Activated CD4-positive, CD25-positive, alpha-beta regulatory T cell treated with anti-CD3 and anti-CD28 coated beads, Interleukin-2, amount 50 U/mL, for 16 hours (primary cell): ENCODE measurements around the gene PTGER3.

Experiments
- DNase-seq: peaks from one replicate; pipeline ENCODE4 v3.0.0-alpha.2; 2020; ENCODE audit warnings: low read depth, low spot score

Gene PTGER3

GRCh38 chr1:71049951-71050598, 2.5 kb upstream of the PTGER3 start:
- DNase-seq: no peak

GRCh38 chr1:71046891-71047634, 553 bp downstream of the PTGER3 start:
- DNase-seq: no peak

- DNase-seq: no peak
Observed at GRCh38 chr1:71045463-71046028, 2.1 kb downstream of the PTGER3 start.

GRCh38 chr1:71044833-71045232, 2.8 kb downstream of the PTGER3 start:
- DNase-seq: no peak

- no peak for DNase-seq
Observed at GRCh38 chr1:71043065-71043464, 4.6 kb downstream of the PTGER3 start.

GRCh38 chr1:71041806-71042205, 5.8 kb downstream of the PTGER3 start:
- no peak for DNase-seq

GRCh38 chr1:71039661-71040262, 7.9 kb downstream of the PTGER3 start:
- DNase-seq: no peak

GRCh38 chr1:71038942-71039341, 8.7 kb downstream of the PTGER3 start:
- DNase-seq: no peak

GRCh38 chr1:71037829-71038620, 9.6 kb downstream of the PTGER3 start:
- DNase-seq: no peak

GRCh38 chr1:71037066-71037465, 10.6 kb downstream of the PTGER3 start:
- DNase-seq: no peak

GRCh38 chr1:71033136-71033535, 14.5 kb downstream of the PTGER3 start:
- no peak for DNase-seq

- no peak for DNase-seq
Observed at GRCh38 chr1:71031426-71031825, 16.2 kb downstream of the PTGER3 start.

GRCh38 chr1:71030026-71030425, 17.6 kb downstream of the PTGER3 start:
- no peak for DNase-seq

GRCh38 chr1:71028981-71029380, 18.6 kb downstream of the PTGER3 start:
- no peak for DNase-seq

- no peak for DNase-seq
Observed at GRCh38 chr1:71027991-71028390, 19.6 kb downstream of the PTGER3 start.

- no peak for DNase-seq
Observed at GRCh38 chr1:71026093-71026492, 21.5 kb downstream of the PTGER3 start.

- no peak for DNase-seq
Observed at GRCh38 chr1:71023515-71023914, 24.1 kb downstream of the PTGER3 start.

GRCh38 chr1:71019233-71019969, 28.2 kb downstream of the PTGER3 start:
- no peak for DNase-seq

- no peak for DNase-seq
Observed at GRCh38 chr1:71018791-71019190, 28.8 kb downstream of the PTGER3 start.

- no peak for DNase-seq
Observed at GRCh38 chr1:71015745-71016144, 31.9 kb downstream of the PTGER3 start.

- no peak for DNase-seq
Observed at GRCh38 chr1:71014178-71014579, 33.4 kb downstream of the PTGER3 start.
